ENCODE measurements around the gene EFCAB11. TPM values are rescaled to one million over a fixed set of nuclear protein-coding genes. Genes with fewer than 3 reads are reported as not detected.

Gene EFCAB11
- total RNA-seq, 4 donors from 2014 or later: 5.4 to 13.2 (median 6.3) TPM

GRCh38 chr14:89750281-89750755, 204.2 kb downstream of the EFCAB11 start:
- no peak overlapping the region for H3K4me3 ChIP-seq (replicated peaks in 1 of 3)
- TF ChIP-seq CTCF (IDR thresholded peaks at IDR 0.05) (no peak), POLR2A (IDR thresholded peaks at IDR 0.05) (no peak)
- intact Hi-C loops (cut with DNase I): no loop called here

GRCh38 chr14:89748004-89748403, 206.5 kb downstream of the EFCAB11 start:
- intact Hi-C loops (cut with DNase I): no loop called here

More at GRCh38 chr14:89750281-89750755, 204.2 kb downstream of the EFCAB11 start:
- H3K27ac ChIP-seq: no peak overlapping the region
- no peaks in the 10 kb centered on the region for H3K27me3 ChIP-seq
- H3K4me1 ChIP-seq: no peaks in the 10 kb centered on the region
- no peak for DNase-seq
- H3K36me3 ChIP-seq: no peaks in the 10 kb centered on the region
- no peaks in the 10 kb centered on the region for H3K9me3 ChIP-seq
- 79 to 88% methylated on average over 6 of the region's 6 CpGs for WGBS, 2 donors

GRCh38 chr14:89747126-89747525, 207.4 kb downstream of the EFCAB11 start:
- Histone ChIP-seq H3K27ac (no peak overlapping the region), H3K36me3 (no peaks in the 10 kb centered on the region), H3K27me3 (no peaks in the 10 kb centered on the region), H3K9me3 (no peaks in the 10 kb centered on the region), H3K4me1 (no peaks in the 10 kb centered on the region), H3K4me3 (replicated peaks in 1 of 3) (no peak overlapping the region)
- WGBS, 2 donors: 91 to 95% methylated on average over 4 of the region's 4 CpGs
- no peak for TF ChIP-seq POLR2A (IDR thresholded peaks at IDR 0.05)
- no peak for TF ChIP-seq CTCF (IDR thresholded peaks at IDR 0.05)
- intact Hi-C loops (cut with DNase I): no loop called here
- no peak for DNase-seq

More at GRCh38 chr14:89748004-89748403, 206.5 kb downstream of the EFCAB11 start:
- H3K27ac ChIP-seq: no peak overlapping the region
- no peak overlapping the region for H3K4me3 ChIP-seq (replicated peaks in 1 of 3)
- no peaks in the 10 kb centered on the region for H3K9me3 ChIP-seq
- no peaks in the 10 kb centered on the region for H3K4me1 ChIP-seq
- H3K27me3 ChIP-seq: no peaks in the 10 kb centered on the region
- TF ChIP-seq CTCF (IDR thresholded peaks at IDR 0.05): no peak
- TF ChIP-seq POLR2A (IDR thresholded peaks at IDR 0.05): no peak
- H3K36me3 ChIP-seq: no peaks in the 10 kb centered on the region
- no peak for DNase-seq
- WGBS, 2 donors: 78% methylated on average over 5 of the region's 5 CpGs

GRCh38 chr14:89746654-89747053, 207.9 kb downstream of the EFCAB11 start:
- Histone ChIP-seq H3K4me1 (no peaks in the 10 kb centered on the region), H3K27ac (no peak overlapping the region), H3K36me3 (no peaks in the 10 kb centered on the region), H3K4me3 (replicated peaks in 1 of 3) (no peak overlapping the region), H3K9me3 (no peaks in the 10 kb centered on the region), H3K27me3 (no peaks in the 10 kb centered on the region)
- DNase-seq: no peak
- no peak for TF ChIP-seq POLR2A (IDR thresholded peaks at IDR 0.05)
- no peak for TF ChIP-seq CTCF (IDR thresholded peaks at IDR 0.05)
- intact Hi-C loops (cut with DNase I): no loop called here
- 88 to 95% methylated on average over 2 of the region's 2 CpGs for WGBS, 2 donors

GRCh38 chr14:89746135-89746534, 208.4 kb downstream of the EFCAB11 start:
- intact Hi-C loops (cut with DNase I): no loop called here
- no peak for DNase-seq
- TF ChIP-seq CTCF (IDR thresholded peaks at IDR 0.05): no peak
- no peak for TF ChIP-seq POLR2A (IDR thresholded peaks at IDR 0.05)
- H3K27me3 ChIP-seq: no peaks in the 10 kb centered on the region
- WGBS, 2 donors: 90 to 92% methylated on average over 7 of the region's 7 CpGs
- no peaks in the 10 kb centered on the region for H3K9me3 ChIP-seq
- no peak overlapping the region for H3K4me3 ChIP-seq (replicated peaks in 1 of 3)
- no peaks in the 10 kb centered on the region for H3K4me1 ChIP-seq
- H3K36me3 ChIP-seq: no peaks in the 10 kb centered on the region
- H3K27ac ChIP-seq: no peak overlapping the region

Other genes with a start within 250 kb of the EFCAB11 start
- 1 to 10 TPM; 2.9 to 8.0 (median 7.3) TPM for gene TDP1, start 1.2 kb upstream of the EFCAB11 start, total RNA-seq
- gene KCNK13, start 107.3 kb upstream of the EFCAB11 start, total RNA-seq: 1 to 10 TPM; 4.0 to 7.2 (median 4.9) TPM

Data from thyroid gland (tissue), 4 donors.